NCI-H2171 (cell line): ENCODE results near the gene WDR33.

Experiments used
- DNase-seq: peaks from one replicate; lab custom pipeline; 2025; lab: John Stamatoyannopoulos, UW

The WDR33 gene

GRCh38 chr2:127655209-127656073, 155.5 kb downstream of the WDR33 start:
- no peak for DNase-seq

GRCh38 chr2:127654838-127655175, 156.2 kb downstream of the WDR33 start:
- no peak for DNase-seq

- DNase-seq = no peak
Measured at GRCh38 chr2:127654084-127654837, 156.7 kb downstream of the WDR33 start.

DNA sequence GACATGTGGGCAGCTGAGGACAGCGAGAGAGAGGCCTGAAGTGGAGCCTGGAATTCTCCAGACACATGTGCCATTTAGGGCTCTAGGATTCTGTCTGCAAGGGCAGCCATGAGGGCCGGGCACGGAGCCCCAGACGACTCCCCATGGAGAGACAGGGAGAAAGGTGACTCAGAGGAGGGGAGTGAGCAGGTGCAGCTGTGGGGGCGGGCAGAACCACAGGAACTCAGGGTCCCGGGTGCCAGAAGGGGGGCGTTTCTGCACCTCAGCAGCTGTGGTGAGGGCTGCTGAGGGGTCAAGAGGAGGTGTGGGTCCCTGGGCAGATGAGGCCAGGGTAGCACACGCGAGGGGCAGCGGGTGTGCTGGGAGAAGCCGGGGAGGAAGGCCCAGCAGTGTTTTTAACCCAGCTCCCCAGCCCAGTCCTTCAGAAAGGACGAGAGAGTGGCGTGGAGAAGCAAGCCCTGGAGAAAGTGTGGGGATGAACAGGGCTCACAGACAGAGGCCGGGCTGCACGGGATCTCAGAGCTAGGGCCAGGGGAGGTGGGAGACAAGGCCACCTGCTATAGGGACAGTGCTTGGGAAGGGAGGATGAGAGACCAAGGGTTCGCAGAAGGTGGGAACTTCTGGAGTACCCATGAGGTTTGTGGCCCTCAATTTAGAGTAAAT, 157.4 kb downstream of the WDR33 start:
- DNase-seq = no peak

DNA sequence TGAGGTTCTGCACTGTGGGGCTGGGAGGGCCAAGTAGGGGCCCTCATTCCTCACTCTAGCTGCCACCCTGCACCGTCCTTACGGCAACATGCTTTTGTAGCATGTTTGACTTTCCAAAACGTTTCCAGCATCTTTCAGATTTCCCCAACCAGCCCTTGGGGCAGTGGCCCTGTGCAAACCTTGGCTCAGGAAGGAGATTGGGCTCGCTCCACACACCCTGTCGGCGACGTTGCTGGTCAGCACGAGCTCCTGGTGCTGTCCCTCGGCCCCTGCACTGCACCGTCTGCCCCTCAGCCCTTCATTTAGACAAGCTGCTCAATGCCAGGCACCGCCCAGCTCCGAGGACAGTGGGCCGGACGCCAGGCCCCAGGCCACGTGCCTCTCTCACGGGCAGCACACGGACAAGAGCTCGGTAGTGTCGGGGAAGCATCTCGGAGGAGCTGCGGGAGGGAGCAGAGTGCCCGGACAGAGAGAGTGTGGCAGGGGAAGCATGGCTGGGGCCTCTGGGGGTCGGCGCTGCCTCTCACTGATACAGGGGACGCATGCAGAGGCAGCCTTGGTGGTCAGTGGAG, 158.1 kb downstream of the WDR33 start:
- DNase-seq = no peak

DNA sequence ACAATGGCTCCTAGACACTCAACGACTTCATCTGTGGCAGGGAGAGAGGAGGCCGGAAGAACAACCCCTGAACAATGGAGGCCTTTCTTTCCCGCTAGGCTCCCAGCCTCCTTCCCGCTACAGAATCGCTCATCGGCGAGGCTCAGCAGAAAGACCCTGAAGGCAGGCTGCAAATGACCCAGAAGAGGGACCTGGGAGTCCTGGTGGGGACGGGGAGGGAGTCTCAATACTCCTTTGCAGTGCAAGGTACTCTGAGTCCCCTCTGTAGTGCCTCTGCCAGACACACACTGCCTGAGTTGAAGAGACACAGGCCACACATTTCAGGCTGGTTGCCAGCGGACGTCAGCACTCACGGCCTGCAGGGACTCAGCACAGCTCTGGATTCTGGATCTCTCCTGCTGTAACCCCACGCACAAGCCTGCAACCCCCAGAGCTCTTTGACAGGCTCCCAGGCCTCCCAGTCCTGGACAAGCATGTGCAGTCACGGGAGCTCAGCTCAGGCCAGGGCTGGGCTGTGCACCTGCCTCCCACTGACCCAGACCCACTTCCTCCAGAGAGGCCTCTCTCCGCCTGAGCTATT, 158.9 kb downstream of the WDR33 start:
- DNase-seq = no peak

DNA sequence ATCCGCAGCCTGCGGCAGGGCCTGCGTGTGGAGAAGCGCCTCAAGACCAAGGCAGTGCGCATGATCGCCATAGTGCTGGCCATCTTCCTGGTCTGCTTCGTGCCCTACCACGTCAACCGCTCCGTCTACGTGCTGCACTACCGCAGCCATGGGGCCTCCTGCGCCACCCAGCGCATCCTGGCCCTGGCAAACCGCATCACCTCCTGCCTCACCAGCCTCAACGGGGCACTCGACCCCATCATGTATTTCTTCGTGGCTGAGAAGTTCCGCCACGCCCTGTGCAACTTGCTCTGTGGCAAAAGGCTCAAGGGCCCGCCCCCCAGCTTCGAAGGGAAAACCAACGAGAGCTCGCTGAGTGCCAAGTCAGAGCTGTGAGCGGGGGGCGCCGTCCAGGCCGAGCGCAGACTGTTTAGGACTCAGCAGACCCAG, 159.6 kb downstream of the WDR33 start:
- DNase-seq = no peak
